ENCODE measurements around the gene FGFR4. TPM values are rescaled to one million over a fixed set of nuclear protein-coding genes. Genes with fewer than 3 reads are reported as not detected.
A peak's percentile ranks its signal among the peaks of the same experiment; 100 is the strongest.

Gene FGFR4
- total and polyA plus RNA-seq, 2 donors (not counting 1 experiment from before 2014, with no cell fraction given), result 12.6 to 28.4 TPM

DNA sequence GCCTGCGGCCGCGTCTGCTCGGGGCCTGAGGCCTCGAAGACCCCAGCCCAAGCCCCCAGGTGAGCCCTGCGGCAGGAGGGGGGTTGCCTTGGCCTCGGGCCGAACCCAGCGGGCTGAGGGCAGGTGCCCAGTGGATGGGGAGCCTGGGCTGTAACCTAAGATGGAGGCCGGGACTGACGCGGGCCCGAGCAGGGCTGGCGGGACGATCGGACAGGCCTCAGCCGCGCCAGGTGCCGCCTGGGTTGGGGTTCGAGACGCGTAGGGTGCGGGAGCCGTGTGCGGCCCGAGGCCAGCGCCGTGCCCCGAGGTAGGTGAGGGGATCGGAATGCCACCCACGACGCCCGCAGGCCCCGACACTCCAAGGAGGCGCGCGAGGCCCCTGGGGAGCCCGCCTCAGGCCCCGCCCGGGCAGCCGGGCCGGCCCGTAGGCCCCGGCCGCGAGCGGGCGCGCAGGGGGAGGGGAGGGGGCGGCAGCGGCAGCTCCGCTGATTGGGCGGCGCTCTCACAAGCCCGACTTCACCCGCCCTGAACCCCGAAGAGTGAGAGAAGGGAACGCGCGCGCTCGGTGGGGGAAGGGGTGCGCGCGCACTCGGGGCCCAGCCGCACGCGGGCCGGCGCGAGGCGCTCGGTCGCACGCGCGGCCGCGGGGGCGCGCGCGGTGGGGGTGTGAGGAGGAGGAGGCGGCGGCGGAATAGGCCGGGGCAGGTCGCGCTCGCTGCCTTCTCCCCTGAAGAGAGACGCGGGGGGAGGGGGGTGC, 46.6 kb downstream of the FGFR4 start, which contains the start of gene NSD1:
NSD1 (plus strand) TSS at position 678 of the 757 bp plus-strand sequence. CDS start 1,331 bp downstream, outside the sequence.
- Histone ChIP-seq H3K36me3 (ENCODE audit: control insufficient read depth, insufficient read depth, low read length) (peaks cover 6% of the 10 kb centered on the region), H3K79me2 (ENCODE audit: control insufficient read depth, insufficient read depth, low read length) (peaks cover 35% of the 10 kb centered on the region), H3K9me3 (ENCODE audit: control insufficient read depth, insufficient read depth, low read depth, low read length) (no peaks in the 10 kb centered on the region), H3K4me1 (ENCODE audit: control insufficient read depth, extremely low read depth, insufficient read depth, low read length) (peaks cover 13% of the 10 kb centered on the region), H3K4me2 (ENCODE audit: extremely low read depth, insufficient read depth, low read length) (peak within 1 kb of the TSS; percentile 95), H3K9ac (ENCODE audit: insufficient read depth, low read length) (peak within 1 kb of the TSS; percentile 84), H3K27ac (ENCODE audit: insufficient read depth, low read length) (peak within 1 kb of the TSS; percentile 56), H3K4me3 (replicated peaks in 1 of 4; ENCODE audit: control extremely low read depth in 1 of 4, insufficient read depth in 1 of 4, low read depth in 3 of 4, low read length in 4 of 4) (peak within 1 kb of the TSS; percentile 44 to 75 (median 67)), H2AFZ (ENCODE audit: low read length) (peak within 1 kb of the TSS; percentile 86), H3K27me3 (ENCODE audit: control insufficient read depth, insufficient read depth, low read length) (no peaks in the 10 kb centered on the region), H4K20me1 (ENCODE audit: control insufficient read depth, extremely low read depth, insufficient read depth, low read length) (no peaks in the 10 kb centered on the region)
- no peak for TF ChIP-seq EZH2 (IDR thresholded peaks at IDR 0.05; ENCODE audit: low read length, missing control alignments)
- TF ChIP-seq, protein P1, sequence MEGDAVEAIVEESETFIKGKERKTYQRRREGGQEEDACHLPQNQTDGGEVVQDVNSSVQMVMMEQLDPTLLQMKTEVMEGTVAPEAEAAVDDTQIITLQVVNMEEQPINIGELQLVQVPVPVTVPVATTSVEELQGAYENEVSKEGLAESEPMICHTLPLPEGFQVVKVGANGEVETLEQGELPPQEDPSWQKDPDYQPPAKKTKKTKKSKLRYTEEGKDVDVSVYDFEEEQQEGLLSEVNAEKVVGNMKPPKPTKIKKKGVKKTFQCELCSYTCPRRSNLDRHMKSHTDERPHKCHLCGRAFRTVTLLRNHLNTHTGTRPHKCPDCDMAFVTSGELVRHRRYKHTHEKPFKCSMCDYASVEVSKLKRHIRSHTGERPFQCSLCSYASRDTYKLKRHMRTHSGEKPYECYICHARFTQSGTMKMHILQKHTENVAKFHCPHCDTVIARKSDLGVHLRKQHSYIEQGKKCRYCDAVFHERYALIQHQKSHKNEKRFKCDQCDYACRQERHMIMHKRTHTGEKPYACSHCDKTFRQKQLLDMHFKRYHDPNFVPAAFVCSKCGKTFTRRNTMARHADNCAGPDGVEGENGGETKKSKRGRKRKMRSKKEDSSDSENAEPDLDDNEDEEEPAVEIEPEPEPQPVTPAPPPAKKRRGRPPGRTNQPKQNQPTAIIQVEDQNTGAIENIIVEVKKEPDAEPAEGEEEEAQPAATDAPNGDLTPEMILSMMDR (conservative IDR thresholded peaks at IDR 0.05 in 1 of 2, IDR thresholded peaks at IDR 0.05 in 1 of 2; ENCODE audit: low read depth in 1 of 2, low read length in 2 of 2), result no peak
- peak; percentile 80 to 85 for DNase-seq (ENCODE audit: low read depth in 2 of 2)

DNA sequence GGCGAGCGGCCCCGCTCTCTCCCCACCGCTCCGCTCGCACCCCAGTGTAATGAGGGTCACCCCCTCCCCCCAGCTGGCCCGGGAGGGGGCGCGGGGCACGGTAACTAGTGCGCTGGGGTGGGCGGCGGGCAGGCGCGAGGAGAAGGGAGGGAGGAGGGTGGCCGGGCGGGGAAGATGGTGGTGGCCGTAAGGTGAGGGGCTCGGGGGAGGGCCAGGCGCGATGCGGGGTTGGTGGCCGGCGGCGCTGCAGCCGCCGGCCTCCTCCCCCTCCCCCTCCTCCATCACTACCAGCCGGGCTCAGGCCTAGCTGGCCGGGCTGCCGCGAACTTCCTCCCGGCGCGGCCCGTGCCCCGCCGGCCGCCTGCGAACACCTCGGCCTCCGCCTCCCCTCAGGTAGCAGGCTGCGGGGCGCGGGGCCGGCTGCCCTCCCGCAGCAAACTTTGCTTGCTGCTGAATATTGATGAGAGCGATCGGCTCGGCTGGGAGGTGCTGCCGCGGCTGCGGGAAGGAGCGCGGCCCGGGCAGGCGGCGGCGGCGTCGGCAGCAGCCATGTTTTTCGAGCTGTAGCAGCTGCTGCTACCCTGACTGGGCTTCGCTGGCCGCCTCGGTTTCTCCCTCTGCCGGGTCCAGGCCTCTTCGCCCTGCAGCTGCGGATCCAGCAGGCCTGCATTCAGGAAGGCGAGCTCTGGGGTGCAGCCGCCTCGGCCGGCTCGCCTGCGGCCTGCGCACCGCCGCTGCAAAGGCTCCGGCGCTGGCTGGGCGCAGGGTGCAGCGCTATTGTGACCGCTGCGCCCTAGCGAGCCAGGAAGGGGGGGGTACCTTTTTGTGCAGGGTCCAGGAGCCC, 47.4 kb downstream of the FGFR4 start:
- TF ChIP-seq, protein P1 (conservative IDR thresholded peaks at IDR 0.05 in 1 of 2, IDR thresholded peaks at IDR 0.05 in 1 of 2; ENCODE audit: low read depth in 1 of 2, low read length in 2 of 2), result no peak
- no peak for TF ChIP-seq EZH2 (IDR thresholded peaks at IDR 0.05; ENCODE audit: low read length, missing control alignments)
- peaks cover 8% of the 10 kb centered on the region for H3K36me3 ChIP-seq (ENCODE audit: control insufficient read depth, insufficient read depth, low read length)
- peaks cover 13% of the 10 kb centered on the region for H3K4me1 ChIP-seq (ENCODE audit: control insufficient read depth, extremely low read depth, insufficient read depth, low read length)
- peak overlapping the region; percentile 38 for H2AFZ ChIP-seq (ENCODE audit: low read length)
- H3K27me3 ChIP-seq (ENCODE audit: control insufficient read depth, insufficient read depth, low read length), result no peaks in the 10 kb centered on the region
- H3K9ac ChIP-seq (ENCODE audit: insufficient read depth, low read length), result peak overlapping the region; percentile 84
- peak overlapping the region; percentile 95 for H3K4me2 ChIP-seq (ENCODE audit: extremely low read depth, insufficient read depth, low read length)
- peak overlapping the region; percentile 56 for H3K27ac ChIP-seq (ENCODE audit: insufficient read depth, low read length)
- H3K4me3 ChIP-seq (replicated peaks in 1 of 4; ENCODE audit: control extremely low read depth in 1 of 4, insufficient read depth in 1 of 4, low read depth in 3 of 4, low read length in 4 of 4), result peak overlapping the region; percentile 44 to 75 (median 67)
- peak; percentile 46 to 57 for DNase-seq (ENCODE audit: low read depth in 2 of 2)
- H3K79me2 ChIP-seq (ENCODE audit: control insufficient read depth, insufficient read depth, low read length), result peaks cover 40% of the 10 kb centered on the region
- no peaks in the 10 kb centered on the region for H4K20me1 ChIP-seq (ENCODE audit: control insufficient read depth, extremely low read depth, insufficient read depth, low read length)
- H3K9me3 ChIP-seq (ENCODE audit: control insufficient read depth, insufficient read depth, low read depth, low read length), result no peaks in the 10 kb centered on the region

DNA sequence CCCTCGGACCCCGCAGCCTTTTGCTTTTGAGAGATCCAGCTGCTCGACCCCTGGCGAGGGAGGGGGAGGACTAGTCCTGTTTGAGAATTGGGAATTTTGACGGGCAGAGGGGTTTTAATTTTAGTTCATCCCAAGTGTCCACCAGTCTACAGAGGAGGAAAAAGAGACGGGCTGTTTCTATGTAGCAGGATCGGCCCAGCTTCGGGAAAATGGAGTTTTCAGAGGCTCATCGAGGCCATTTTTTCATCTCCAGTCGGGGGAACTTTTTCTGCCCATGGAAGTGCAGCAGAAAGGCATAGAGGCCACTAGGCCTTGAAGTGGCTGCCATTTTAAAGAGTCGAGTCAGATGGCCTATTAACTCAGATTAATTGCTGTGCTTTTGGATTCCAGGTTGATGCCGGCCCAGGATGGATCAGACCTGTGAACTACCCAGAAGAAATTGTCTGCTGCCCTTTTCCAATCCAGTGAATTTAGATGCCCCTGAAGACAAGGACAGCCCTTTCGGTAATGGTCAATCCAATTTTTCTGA, 48.0 kb downstream of the FGFR4 start:
- Histone ChIP-seq H3K36me3 (ENCODE audit: control insufficient read depth, insufficient read depth, low read length) (peaks cover 8% of the 10 kb centered on the region), H3K79me2 (ENCODE audit: control insufficient read depth, insufficient read depth, low read length) (peaks cover 47% of the 10 kb centered on the region), H4K20me1 (ENCODE audit: control insufficient read depth, extremely low read depth, insufficient read depth, low read length) (no peaks in the 10 kb centered on the region), H3K27ac (ENCODE audit: insufficient read depth, low read length) (peak overlapping the region; percentile 56), H3K9me3 (ENCODE audit: control insufficient read depth, insufficient read depth, low read depth, low read length) (no peaks in the 10 kb centered on the region), H2AFZ (ENCODE audit: low read length) (peak overlapping the region; percentile 12), H3K4me1 (ENCODE audit: control insufficient read depth, extremely low read depth, insufficient read depth, low read length) (peaks cover 13% of the 10 kb centered on the region), H3K9ac (ENCODE audit: insufficient read depth, low read length) (peak overlapping the region; percentile 84), H3K4me2 (ENCODE audit: extremely low read depth, insufficient read depth, low read length) (peak overlapping the region; percentile 95), H3K27me3 (ENCODE audit: control insufficient read depth, insufficient read depth, low read length) (no peaks in the 10 kb centered on the region), H3K4me3 (replicated peaks in 1 of 4; ENCODE audit: control extremely low read depth in 1 of 4, insufficient read depth in 1 of 4, low read depth in 3 of 4, low read length in 4 of 4) (peak overlapping the region; percentile 44 to 75 (median 67))
- peak in 1 of 2 donors; percentile 24 for DNase-seq (ENCODE audit: low read depth in 2 of 2)
- TF ChIP-seq, protein P1 (conservative IDR thresholded peaks at IDR 0.05 in 1 of 2, IDR thresholded peaks at IDR 0.05 in 1 of 2; ENCODE audit: low read depth in 1 of 2, low read length in 2 of 2), result no peak
- TF ChIP-seq EZH2 (IDR thresholded peaks at IDR 0.05; ENCODE audit: low read length, missing control alignments), result no peak

Data from fibroblast of lung (primary cell).